Measurements from ENCODE around the gene DCXR.

DCXR gene

GRCh38 chr17:82030470-82031302 is 6.8 kb downstream of the DCXR start:
- peak overlapping the region; percentile 82 for H3K4me3 Mint-ChIP-seq
- no peak overlapping the region for H3K27ac Mint-ChIP-seq
- peaks cover 6% of the 10 kb centered on the region for H3K36me3 Mint-ChIP-seq
- peaks cover 9% of the 10 kb centered on the region for H3K4me1 Mint-ChIP-seq (ENCODE audit: low read depth)
- no peaks in the 10 kb centered on the region for H3K9me3 Mint-ChIP-seq (ENCODE audit: low read depth)
- H3K27me3 Mint-ChIP-seq = no peaks in the 10 kb centered on the region

GRCh38 chr17:82029990-82030469 is 7.5 kb downstream of the DCXR start:
- Mint-ChIP-seq H3K36me3 (peaks cover 2% of the 10 kb centered on the region), H3K27ac (no peak overlapping the region), H3K4me3 (peak overlapping the region; percentile 68), H3K27me3 (no peaks in the 10 kb centered on the region), H3K9me3 (ENCODE audit: low read depth) (no peaks in the 10 kb centered on the region), H3K4me1 (ENCODE audit: low read depth) (peaks cover 4% of the 10 kb centered on the region)

- H3K4me1 Mint-ChIP-seq (ENCODE audit: low read depth) = peaks cover 2% of the 10 kb centered on the region
- H3K36me3 Mint-ChIP-seq = peaks cover 2% of the 10 kb centered on the region
- H3K9me3 Mint-ChIP-seq (ENCODE audit: low read depth) = no peaks in the 10 kb centered on the region
- H3K27me3 Mint-ChIP-seq = no peaks in the 10 kb centered on the region
- peak overlapping the region; percentile 68 for H3K4me3 Mint-ChIP-seq
- no peak overlapping the region for H3K27ac Mint-ChIP-seq
Measured at GRCh38 chr17:82029391-82029790, 8.1 kb downstream of the DCXR start.

- Mint-ChIP-seq H3K4me3 (no peak overlapping the region), H3K27me3 (no peaks in the 10 kb centered on the region), H3K9me3 (ENCODE audit: low read depth) (no peaks in the 10 kb centered on the region), H3K27ac (no peak overlapping the region), H3K4me1 (ENCODE audit: low read depth) (peaks cover 3% of the 10 kb centered on the region), H3K36me3 (peaks cover 2% of the 10 kb centered on the region)
Measured at GRCh38 chr17:82028966-82029365, 8.5 kb downstream of the DCXR start.

- H3K9me3 Mint-ChIP-seq (ENCODE audit: low read depth) = no peaks in the 10 kb centered on the region
- no peak overlapping the region for H3K27ac Mint-ChIP-seq
- peaks cover 2% of the 10 kb centered on the region for H3K36me3 Mint-ChIP-seq
- H3K4me3 Mint-ChIP-seq = no peak overlapping the region
- H3K4me1 Mint-ChIP-seq (ENCODE audit: low read depth) = peaks cover 6% of the 10 kb centered on the region
- H3K27me3 Mint-ChIP-seq = no peaks in the 10 kb centered on the region
Measured at GRCh38 chr17:82028246-82028645, 9.3 kb downstream of the DCXR start.

GRCh38 chr17:82025401-82026107 is 11.9 kb downstream of the DCXR start:
- Mint-ChIP-seq H3K4me3 (no peak overlapping the region), H3K27me3 (no peaks in the 10 kb centered on the region), H3K27ac (no peak overlapping the region), H3K36me3 (peaks cover 2% of the 10 kb centered on the region), H3K9me3 (ENCODE audit: low read depth) (no peaks in the 10 kb centered on the region), H3K4me1 (ENCODE audit: low read depth) (peaks cover 14% of the 10 kb centered on the region)

GRCh38 chr17:82024859-82025258 is 12.6 kb downstream of the DCXR start:
- Mint-ChIP-seq H3K4me1 (ENCODE audit: low read depth) (peaks cover 15% of the 10 kb centered on the region), H3K9me3 (ENCODE audit: low read depth) (no peaks in the 10 kb centered on the region), H3K27ac (no peak overlapping the region), H3K36me3 (peaks cover 2% of the 10 kb centered on the region), H3K27me3 (no peaks in the 10 kb centered on the region), H3K4me3 (no peak overlapping the region)

- Mint-ChIP-seq H3K9me3 (ENCODE audit: low read depth) (no peaks in the 10 kb centered on the region), H3K36me3 (peaks cover 2% of the 10 kb centered on the region), H3K4me1 (ENCODE audit: low read depth) (peaks cover 13% of the 10 kb centered on the region), H3K27ac (no peak overlapping the region), H3K4me3 (peak overlapping the region; percentile 79), H3K27me3 (no peaks in the 10 kb centered on the region)
Measured at GRCh38 chr17:82023447-82024241, 13.9 kb downstream of the DCXR start.

GRCh38 chr17:82022981-82023446 is 14.5 kb downstream of the DCXR start, which contains the start of gene LRRC45:
Gene LRRC45, plus strand, starts transcription at chr17:82023305. Its CDS starts 339 bp downstream, at chr17:82023644.
- Mint-ChIP-seq H3K4me1 (ENCODE audit: low read depth) (peaks cover 13% of the 10 kb centered on the region), H3K36me3 (peaks cover 2% of the 10 kb centered on the region), H3K27me3 (no peaks in the 10 kb centered on the region), H3K27ac (peak within 1 kb of the TSS; percentile 72), H3K9me3 (ENCODE audit: low read depth) (no peaks in the 10 kb centered on the region), H3K4me3 (peak within 1 kb of the TSS; percentile 92)

- peaks cover 2% of the 10 kb centered on the region for H3K36me3 Mint-ChIP-seq
- H3K27me3 Mint-ChIP-seq = no peaks in the 10 kb centered on the region
- H3K4me1 Mint-ChIP-seq (ENCODE audit: low read depth) = peaks cover 13% of the 10 kb centered on the region
- H3K9me3 Mint-ChIP-seq (ENCODE audit: low read depth) = no peaks in the 10 kb centered on the region
- H3K4me3 Mint-ChIP-seq = peak within 1 kb of the TSS; percentile 92
- peak within 1 kb of the TSS; percentile 72 for H3K27ac Mint-ChIP-seq
Measured at GRCh38 chr17:82022310-82022980, 15.1 kb downstream of the DCXR start, which contains the start of gene CENPX. Gene CENPX, minus strand, starts transcription at chr17:82022878. Its CDS starts 17 bp downstream, at chr17:82022861.

GRCh38 chr17:82021900-82022309 is 15.6 kb downstream of the DCXR start:
- H3K4me3 Mint-ChIP-seq = peak overlapping the region; percentile 92
- H3K4me1 Mint-ChIP-seq (ENCODE audit: low read depth) = peaks cover 13% of the 10 kb centered on the region
- H3K27me3 Mint-ChIP-seq = no peaks in the 10 kb centered on the region
- H3K27ac Mint-ChIP-seq = peak overlapping the region; percentile 72
- H3K36me3 Mint-ChIP-seq = peaks cover 2% of the 10 kb centered on the region
- H3K9me3 Mint-ChIP-seq (ENCODE audit: low read depth) = no peaks in the 10 kb centered on the region

GRCh38 chr17:82021107-82021899 is 16.2 kb downstream of the DCXR start:
- H3K4me1 Mint-ChIP-seq (ENCODE audit: low read depth) = peaks cover 13% of the 10 kb centered on the region
- H3K4me3 Mint-ChIP-seq = peak overlapping the region; percentile 92
- peaks cover 2% of the 10 kb centered on the region for H3K36me3 Mint-ChIP-seq
- no peaks in the 10 kb centered on the region for H3K9me3 Mint-ChIP-seq (ENCODE audit: low read depth)
- H3K27me3 Mint-ChIP-seq = no peaks in the 10 kb centered on the region
- H3K27ac Mint-ChIP-seq = peak overlapping the region; percentile 72

GRCh38 chr17:82020572-82021106 is 16.9 kb downstream of the DCXR start:
- Mint-ChIP-seq H3K27ac (no peak overlapping the region), H3K4me3 (peak overlapping the region; percentile 59), H3K9me3 (ENCODE audit: low read depth) (no peaks in the 10 kb centered on the region), H3K36me3 (no peaks in the 10 kb centered on the region), H3K4me1 (ENCODE audit: low read depth) (peaks cover 13% of the 10 kb centered on the region), H3K27me3 (no peaks in the 10 kb centered on the region)

Data from activated naive CD8-positive, alpha-beta T cell (primary cell).